Effector memory CD4-positive, alpha-beta T cell (primary cell): Measurements from ENCODE around the gene TBC1D5.
A peak's percentile ranks its signal among the peaks of the same experiment; 100 is the strongest.
"Not testable (repeated sequence)": the region's sequence is repeated elsewhere in the genome, so short reads cannot be mapped to it uniquely, and the experiment has no call there.

ENCODE experiments used
- DNase-seq, 3 donors: peaks; one replicate each; pipeline ENCODE4 v3.0.0-alpha.2; 2020
- H3K27ac ChIP-seq: 2 replicates; pipeline ENCODE4 v1.7.0; 2013; ENCODE audit warnings: mild to moderate bottlenecking, low read length, moderate library complexity; ENCODE audit not compliant: insufficient read depth, poor library complexity, severe bottlenecking
- H3K27me3 ChIP-seq: replicated peaks from 2 replicates; pipeline ENCODE4 v1.7.0; 2013; ENCODE audit warnings: mild to moderate bottlenecking, low read length; ENCODE audit not compliant: insufficient read depth, control insufficient read depth, poor library complexity, severe bottlenecking
- H3K36me3 ChIP-seq: 2 replicates; pipeline ENCODE4 v1.7.0; 2013; ENCODE audit warnings: mild to moderate bottlenecking, low read length, moderate library complexity; ENCODE audit not compliant: control insufficient read depth, insufficient read depth
- H3K4me1 ChIP-seq: 2 replicates; pipeline ENCODE4 v1.7.0; 2013; ENCODE audit warnings: low read length, mild to moderate bottlenecking; ENCODE audit not compliant: control insufficient read depth, insufficient read depth, poor library complexity, severe bottlenecking
- H3K4me3 ChIP-seq: 2 replicates; pipeline ENCODE4 v1.7.0; 2013; ENCODE audit warnings: low read length, low read depth, mild to moderate bottlenecking; ENCODE audit not compliant: insufficient read depth, poor library complexity, severe bottlenecking
- H3K9me3 ChIP-seq: 2 replicates; pipeline ENCODE4 v1.7.0; 2013; ENCODE audit warnings: mild to moderate bottlenecking, low read length, moderate library complexity; ENCODE audit not compliant: control insufficient read depth
- total RNA-seq, 3 donors: gene quantifications; one replicate each; lab custom pipeline; 2026; lab: John Stamatoyannopoulos, UW

TBC1D5 gene, protein sequence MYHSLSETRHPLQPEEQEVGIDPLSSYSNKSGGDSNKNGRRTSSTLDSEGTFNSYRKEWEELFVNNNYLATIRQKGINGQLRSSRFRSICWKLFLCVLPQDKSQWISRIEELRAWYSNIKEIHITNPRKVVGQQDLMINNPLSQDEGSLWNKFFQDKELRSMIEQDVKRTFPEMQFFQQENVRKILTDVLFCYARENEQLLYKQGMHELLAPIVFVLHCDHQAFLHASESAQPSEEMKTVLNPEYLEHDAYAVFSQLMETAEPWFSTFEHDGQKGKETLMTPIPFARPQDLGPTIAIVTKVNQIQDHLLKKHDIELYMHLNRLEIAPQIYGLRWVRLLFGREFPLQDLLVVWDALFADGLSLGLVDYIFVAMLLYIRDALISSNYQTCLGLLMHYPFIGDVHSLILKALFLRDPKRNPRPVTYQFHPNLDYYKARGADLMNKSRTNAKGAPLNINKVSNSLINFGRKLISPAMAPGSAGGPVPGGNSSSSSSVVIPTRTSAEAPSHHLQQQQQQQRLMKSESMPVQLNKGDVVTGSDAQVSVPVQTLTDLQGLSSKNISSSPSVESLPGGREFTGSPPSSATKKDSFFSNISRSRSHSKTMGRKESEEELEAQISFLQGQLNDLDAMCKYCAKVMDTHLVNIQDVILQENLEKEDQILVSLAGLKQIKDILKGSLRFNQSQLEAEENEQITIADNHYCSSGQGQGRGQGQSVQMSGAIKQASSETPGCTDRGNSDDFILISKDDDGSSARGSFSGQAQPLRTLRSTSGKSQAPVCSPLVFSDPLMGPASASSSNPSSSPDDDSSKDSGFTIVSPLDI
- total RNA-seq: 99.7 to 109 (median 100) reads per million in 3 donors

DNA sequence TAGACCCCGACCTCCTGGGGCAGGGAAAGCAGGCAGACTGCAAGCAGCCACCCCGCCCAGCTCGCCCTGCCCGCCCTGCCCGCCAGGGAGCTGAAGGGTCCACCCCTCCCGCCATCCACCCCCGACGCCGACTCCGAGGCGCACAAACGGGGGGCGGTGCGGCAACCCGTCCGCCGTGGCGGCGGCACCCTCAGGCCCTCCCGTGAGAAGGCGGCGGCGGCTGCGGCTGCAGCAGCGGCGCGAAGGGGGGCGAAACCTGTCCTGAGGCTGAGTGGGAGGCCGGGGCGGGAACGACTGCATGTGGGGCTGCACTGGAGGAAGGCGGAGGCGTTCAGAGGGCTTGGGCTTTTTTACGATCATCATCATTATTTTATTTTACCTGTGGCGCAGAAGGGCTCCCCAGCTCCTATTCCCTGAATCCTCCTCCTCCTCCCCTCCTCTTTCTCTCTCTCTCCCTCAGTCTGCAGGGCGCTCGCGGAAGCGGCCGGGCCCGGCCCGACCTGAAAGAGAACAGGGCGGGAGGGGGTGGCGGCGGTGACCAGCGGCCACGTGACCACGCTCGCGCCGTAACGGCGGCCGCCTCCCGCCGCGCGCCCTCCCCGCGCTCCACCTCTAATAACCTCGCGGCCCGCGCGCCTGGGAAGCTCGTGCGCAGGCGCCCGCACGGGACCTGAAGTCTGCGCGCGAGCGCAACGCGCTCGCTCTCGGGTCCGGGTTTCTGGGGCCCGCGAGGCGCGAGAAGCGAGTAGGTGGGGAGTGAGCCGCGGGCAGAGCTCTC lies at the start of gene TBC1D5:
TBC1D5 (minus strand) TSS at position 530 of the 778 bp plus-strand sequence. CDS start 234,061 bp downstream, outside the sequence.
- H3K9me3 ChIP-seq: no peaks in the 10 kb centered on the region
- H3K4me1 ChIP-seq: peaks cover 4% of the 10 kb centered on the region
- H3K4me3 ChIP-seq: peak within 1 kb of the TSS; percentile 93
- no peaks in the 10 kb centered on the region for H3K36me3 ChIP-seq
- no peaks in the 10 kb centered on the region for H3K27me3 ChIP-seq
- DNase-seq: peak; percentile 81 to 87 (median 83)
- H3K27ac ChIP-seq: peak within 1 kb of the TSS; percentile 70

DNA sequence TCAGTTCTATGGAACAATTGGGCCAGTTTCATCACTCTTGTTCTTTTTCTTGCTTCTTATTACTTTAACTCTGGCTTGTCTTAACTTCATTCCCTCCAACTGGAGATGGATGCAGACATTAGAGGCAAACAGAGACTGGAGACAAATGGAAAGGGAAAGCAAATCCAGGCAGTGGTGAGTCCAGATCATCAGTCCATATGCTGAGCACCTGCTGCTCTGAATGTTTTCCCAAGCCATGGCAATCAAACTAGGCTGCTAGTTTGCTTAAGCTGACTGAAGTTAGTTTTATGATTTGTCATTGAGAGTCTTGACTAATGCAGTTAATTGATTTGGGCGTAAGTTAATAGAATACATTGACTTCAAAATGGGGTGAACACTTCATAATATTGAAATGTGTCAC lies 41.0 kb upstream of the TBC1D5 start:
- DNase-seq: no peak
- Histone ChIP-seq H3K4me1 (no peaks in the 10 kb centered on the region), H3K36me3 (no peaks in the 10 kb centered on the region), H3K27ac (no peak overlapping the region), H3K9me3 (no peaks in the 10 kb centered on the region), H3K27me3 (no peaks in the 10 kb centered on the region), H3K4me3 (no peak overlapping the region)

DNA sequence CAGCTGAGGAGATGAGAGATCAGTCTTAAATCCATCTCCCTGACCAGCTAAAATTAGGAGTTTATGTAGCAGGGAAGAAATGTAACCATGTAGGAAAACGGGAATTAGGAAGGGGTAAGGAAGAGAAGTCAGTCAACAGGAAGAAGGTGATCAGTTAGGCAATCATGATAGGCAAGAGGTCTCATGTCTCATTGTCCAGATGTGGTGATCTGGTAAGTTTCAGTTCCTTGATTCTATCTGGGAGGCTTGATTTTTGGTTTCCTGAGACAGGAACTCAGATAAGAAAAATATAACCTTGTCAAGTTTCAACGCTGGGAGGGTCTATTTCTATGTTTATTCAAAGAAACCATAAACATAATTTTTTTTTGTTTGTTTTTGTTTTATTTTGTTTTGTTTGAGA lies 40.3 kb upstream of the TBC1D5 start:
- H3K27me3 ChIP-seq: no peaks in the 10 kb centered on the region
- no peaks in the 10 kb centered on the region for H3K9me3 ChIP-seq
- H3K27ac ChIP-seq: no peak overlapping the region
- no peak overlapping the region for H3K4me3 ChIP-seq
- DNase-seq: no peak
- H3K36me3 ChIP-seq: no peaks in the 10 kb centered on the region
- no peaks in the 10 kb centered on the region for H3K4me1 ChIP-seq

DNA sequence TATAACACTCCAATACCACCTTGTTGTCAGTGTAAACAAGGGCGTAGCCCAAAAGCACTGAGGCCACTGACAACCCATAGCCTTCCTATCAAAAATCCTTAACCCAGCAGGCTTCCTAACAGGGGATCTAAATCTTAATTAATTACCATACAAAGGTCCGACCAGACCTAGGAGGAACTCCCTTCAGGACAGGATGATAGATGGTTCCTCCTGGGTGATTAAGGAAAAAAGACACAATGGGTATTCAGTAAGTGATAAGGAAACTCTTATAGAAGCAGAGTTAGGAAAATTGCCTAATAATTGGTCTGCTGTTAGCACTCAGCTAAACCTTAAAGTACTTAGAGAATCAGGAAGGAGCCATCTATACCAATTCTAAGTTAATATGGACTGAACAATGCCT lies 37.9 kb upstream of the TBC1D5 start:
- not testable (repeated sequence) for H3K4me3 ChIP-seq, H3K36me3 ChIP-seq, H3K9me3 ChIP-seq, DNase-seq, H3K27ac ChIP-seq, H3K4me1 ChIP-seq, H3K27me3 ChIP-seq

DNA sequence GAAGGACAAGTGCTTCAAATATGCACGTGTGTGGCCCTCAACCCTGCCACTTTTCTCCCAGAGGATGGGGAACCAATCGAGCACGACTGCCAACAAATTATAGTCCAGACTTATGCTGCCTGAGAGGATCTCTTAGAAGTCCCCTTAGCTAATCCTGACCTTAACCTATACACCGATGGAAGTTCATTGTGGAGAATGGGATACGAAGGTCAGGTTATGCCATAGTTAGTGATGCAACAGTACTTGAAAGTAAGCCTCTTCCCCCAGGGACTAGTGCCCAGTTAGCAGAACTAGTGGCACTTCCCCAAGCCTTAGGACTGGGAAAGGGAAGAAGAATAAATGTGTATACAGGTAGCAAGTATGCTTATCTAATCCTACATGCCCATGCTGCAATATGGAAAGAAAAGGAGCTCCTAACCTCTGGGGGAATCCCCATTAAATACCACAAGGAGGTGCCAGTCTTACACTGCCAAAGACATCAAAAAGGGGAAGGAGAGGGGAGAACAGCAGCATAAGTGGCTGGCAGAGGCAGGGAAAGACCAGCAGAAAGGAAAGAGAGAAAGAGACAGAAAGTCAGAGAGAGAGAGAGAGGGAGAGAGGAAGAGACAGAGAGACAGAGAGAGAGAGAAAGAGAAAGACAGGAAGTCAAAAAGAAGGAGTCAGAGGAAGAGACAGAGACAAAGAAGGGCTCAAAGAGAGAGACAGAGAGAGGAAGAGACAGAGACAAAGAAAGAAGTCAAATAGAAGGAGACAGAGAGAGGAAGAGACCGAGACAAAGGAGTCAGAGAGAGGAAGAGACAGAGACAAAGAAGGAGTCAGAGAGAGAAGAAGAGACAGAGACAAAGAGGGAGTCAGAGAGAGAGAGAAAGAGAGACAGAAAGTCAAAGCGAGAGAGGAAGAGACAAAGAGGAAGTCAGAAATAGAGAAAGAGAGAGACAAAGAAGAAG lies 37.1 kb upstream of the TBC1D5 start:
- H3K27me3 ChIP-seq, H3K36me3 ChIP-seq, H3K9me3 ChIP-seq, H3K4me3 ChIP-seq, H3K4me1 ChIP-seq, DNase-seq, H3K27ac ChIP-seq: not testable (repeated sequence)

DNA sequence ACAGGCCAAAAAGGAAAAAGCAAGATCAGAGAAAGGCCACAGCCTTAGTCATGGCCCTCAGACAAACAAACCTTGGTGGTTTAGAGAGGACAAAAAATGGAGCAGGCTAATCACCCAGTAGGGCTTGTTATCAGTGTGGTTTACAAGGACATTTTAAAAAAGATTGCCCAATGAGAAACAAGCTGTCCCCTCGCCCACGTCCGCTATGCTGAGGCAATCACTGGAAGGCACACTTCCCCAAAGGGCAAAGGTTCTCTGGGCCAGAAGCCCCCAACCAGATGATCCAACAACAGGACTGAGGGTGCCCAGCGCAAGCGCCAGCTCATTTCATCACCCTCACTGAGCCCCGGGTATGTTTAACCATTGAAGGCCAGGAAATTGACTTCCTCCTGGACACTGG lies 34.9 kb upstream of the TBC1D5 start:
- not testable (repeated sequence) for H3K27ac ChIP-seq, H3K4me3 ChIP-seq, H3K4me1 ChIP-seq, H3K9me3 ChIP-seq, H3K36me3 ChIP-seq, H3K27me3 ChIP-seq, DNase-seq

DNA sequence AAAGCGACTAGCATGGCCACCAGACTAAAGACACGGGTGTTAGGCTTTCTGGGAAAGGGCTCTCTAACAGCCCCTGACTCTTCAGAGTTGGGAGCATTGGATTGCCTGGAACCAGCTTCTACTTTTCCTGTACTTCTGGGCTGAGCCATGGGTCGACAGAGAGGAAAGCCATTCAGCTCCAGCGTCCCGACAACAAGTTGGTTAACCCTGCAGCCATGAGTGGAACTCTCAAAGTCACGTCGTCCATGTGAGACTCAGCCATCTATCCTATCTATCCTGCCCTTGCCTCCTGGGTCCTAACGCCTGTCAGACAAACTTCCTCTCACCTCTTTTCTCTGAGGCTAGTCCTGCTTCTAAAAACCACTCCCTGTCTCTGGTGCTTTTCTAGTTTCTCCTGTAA lies 32.6 kb upstream of the TBC1D5 start:
- Histone ChIP-seq H3K9me3 (no peaks in the 10 kb centered on the region), H3K27me3 (no peaks in the 10 kb centered on the region), H3K36me3 (no peaks in the 10 kb centered on the region), H3K27ac (no peak overlapping the region), H3K4me3 (no peak overlapping the region), H3K4me1 (peaks cover 3% of the 10 kb centered on the region)
- no peak for DNase-seq

DNA sequence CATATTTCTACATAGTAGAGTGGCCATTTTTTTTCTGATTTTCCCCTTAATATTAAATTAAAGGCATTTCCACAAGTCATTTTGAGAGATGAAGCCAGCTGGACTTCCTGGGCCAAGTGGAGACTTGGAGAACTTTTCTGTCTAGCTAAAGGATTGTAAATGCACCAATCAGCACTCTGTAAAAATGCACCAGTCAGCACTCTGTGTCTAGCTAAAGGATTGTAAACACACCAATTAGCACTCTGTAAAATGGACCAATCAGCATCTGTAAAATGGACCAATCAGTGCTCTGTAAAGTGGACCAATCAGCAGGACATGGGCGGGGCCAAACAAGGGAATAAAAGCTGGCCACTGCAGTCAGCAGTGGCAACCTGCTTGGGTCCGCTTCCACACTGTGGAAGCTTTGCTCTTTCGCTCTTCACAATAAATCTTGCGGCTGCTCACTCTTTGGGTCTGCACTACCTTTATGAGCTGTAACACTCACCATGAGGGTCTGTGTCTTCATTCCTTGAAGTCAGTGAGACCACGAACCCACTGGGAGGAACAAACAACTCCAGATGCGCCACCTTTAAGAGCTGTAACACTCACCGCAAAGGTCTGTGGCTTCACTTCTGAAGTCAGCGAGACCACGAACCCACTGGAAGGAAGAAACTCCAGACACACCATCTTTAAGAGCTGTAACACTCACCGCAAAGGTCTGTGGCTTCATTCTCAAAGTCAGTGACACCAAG lies 31.9 kb upstream of the TBC1D5 start:
- DNase-seq: peak in 2 of 3 donors; percentile 3 to 16
- not testable (repeated sequence) for H3K4me3 ChIP-seq, H3K36me3 ChIP-seq, H3K27me3 ChIP-seq, H3K27ac ChIP-seq, H3K4me1 ChIP-seq, H3K9me3 ChIP-seq

DNA sequence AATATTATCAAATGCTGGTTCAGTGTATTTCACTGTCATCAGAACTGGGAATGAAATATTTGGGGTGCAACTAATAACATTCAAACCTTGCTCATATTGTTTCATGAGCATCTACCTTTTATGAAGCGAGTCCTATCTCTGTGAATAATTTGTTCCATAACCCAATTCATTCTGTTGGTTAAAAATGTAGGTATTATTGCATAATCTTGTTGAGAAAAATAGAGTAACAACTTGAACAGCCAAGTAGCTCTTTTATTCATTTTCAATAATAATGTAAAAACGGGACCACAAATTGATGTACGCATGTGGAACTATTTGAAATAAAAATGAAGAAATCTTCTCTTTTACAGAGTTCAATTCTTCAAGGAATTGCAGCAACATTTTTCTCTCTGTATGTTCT lies 30.1 kb upstream of the TBC1D5 start:
- Histone ChIP-seq H3K27me3 (no peaks in the 10 kb centered on the region), H3K36me3 (no peaks in the 10 kb centered on the region), H3K4me1 (peaks cover 3% of the 10 kb centered on the region), H3K27ac (no peak overlapping the region), H3K9me3 (no peaks in the 10 kb centered on the region), H3K4me3 (no peak overlapping the region)
- no peak for DNase-seq
